GM12892 (cell line): ENCODE measurements around the gene TRAF3.
"Not testable (repeated sequence)": the region's sequence is repeated elsewhere in the genome, so short reads cannot be mapped to it uniquely, and the experiment has no call there.

Experiments used
- POLR2A ChIP-seq: IDR thresholded peaks from 2 replicates; pipeline ENCODE4 v1.6.1; 2011; ENCODE audit warnings: low read depth, low read length, control low read depth
- POLR2AphosphoS5 ChIP-seq: IDR thresholded peaks from 2 replicates; pipeline ENCODE4 v1.6.1; 2011; ENCODE audit warnings: low read depth, low read length, control low read depth
- TAF1 ChIP-seq: IDR thresholded peaks from 2 replicates; pipeline ENCODE4 v1.6.1; 2011; ENCODE audit warnings: low read depth, mild to moderate bottlenecking, control low read depth, low read length, borderline replicate concordance

DNA sequence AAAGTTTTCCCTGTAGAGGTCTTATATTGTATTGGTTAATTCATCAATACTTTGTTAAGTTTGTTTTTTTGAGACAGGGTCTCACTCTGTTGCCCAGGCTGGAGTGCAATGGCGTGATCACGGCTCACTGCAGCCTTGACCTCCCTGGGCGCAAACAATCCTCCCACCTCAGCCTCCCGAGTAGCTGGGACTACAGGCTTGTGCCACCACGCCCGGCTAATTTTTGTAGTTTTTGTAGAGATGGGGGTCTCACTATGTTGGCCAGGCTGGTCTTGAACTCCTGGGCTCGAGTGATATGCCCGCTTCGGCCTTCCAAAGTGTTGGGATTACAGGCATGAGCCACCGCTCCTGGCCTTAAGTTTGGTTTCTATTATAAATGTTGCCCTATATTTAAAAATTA is 149.6 kb downstream of the TRAF3 start:
- TF ChIP-seq POLR2AphosphoS5, POLR2A, TAF1: not testable (repeated sequence)
